EH (cell line): ENCODE results near the gene GTF3C5.
A peak's percentile ranks its signal among the peaks of the same experiment; 100 is the strongest.
"Not testable (repeated sequence)": the region's sequence is repeated elsewhere in the genome, so short reads cannot be mapped to it uniquely, and the experiment has no call there.

ENCODE experiments used
- DNase-seq: peaks from one replicate; pipeline ENCODE4 v3.0.0-alpha.2; 2015; ENCODE audit warnings: low read depth

Gene GTF3C5

DNA sequence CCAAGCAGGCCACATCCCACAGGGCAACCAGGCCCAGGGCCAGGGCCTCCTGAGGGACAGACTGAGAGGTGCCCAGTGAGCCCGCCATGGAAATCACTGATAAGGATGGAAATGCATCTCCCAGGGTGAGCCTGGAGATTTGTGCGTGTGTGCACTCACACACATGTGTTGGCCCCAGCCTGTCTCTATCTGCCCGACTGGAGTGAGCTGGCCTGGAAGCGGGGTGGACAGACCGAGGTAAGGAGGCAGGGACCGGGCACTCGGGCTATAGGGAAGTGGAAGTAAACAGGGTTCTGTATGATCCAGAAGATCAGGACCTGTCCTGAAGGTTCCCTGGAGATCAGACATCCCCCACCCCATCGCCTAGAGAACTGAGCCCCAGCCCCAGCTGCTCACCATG is 34.9 kb upstream of the GTF3C5 start:
- DNase-seq: no peak

DNA sequence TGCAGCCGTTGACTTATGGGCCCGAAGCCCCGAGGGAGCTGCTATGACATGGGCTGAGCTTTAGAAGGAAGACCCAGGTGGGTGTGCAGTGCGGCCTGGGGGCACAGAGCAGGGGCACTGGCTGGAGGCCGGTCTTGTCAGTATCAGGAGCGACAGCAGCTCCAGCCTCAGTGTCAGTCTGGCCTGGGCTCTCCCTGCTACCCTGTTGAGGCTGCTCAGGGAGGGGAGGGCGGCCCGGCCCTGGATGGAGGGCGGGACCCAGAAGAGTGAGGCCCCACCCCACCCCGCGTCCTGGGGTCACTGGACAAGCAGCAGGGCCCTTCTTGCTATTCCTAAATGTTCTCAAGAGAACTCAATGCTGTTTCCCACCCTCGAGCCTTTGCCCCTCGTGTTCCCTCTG is 34.3 kb upstream of the GTF3C5 start:
- no peak for DNase-seq

DNA sequence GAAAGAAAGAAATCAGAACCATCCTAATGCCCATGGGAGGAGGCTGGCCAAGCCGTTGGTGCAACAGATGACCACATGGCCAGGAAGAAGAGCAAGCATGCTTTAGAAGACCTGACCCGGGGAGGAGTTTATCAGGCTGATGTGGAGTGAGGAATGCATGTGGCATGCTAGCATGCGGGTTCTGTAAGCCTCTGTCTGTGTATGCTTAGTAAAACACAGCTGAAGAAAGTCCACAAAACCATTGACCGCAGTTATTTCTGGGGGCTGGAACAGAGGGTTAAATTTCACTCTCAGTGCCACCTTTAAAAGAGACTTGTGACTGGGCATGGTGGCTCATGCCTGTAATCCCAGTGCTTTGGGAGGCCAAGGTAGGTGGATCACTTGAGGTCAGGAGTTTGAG is 33.2 kb upstream of the GTF3C5 start:
- peak; percentile 45 for DNase-seq

DNA sequence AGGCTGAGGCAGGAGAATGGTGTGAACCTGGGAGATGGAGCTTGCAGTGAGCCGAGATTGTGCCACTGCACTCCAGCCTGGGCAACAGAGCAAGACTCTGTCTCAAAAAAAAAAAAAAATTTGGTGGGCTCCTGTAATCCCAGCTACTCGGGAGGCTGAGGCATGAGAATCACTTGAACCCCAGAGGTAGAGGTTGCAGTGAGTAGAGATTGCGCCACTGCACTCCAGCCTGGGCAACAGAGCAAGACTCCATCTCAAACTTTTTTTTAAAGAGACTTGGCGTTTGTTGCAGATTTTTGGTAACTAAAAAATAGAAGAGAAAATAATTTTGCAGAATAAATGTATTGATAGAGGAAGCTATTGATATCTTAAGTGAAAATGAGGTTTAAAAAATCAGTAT is 32.6 kb upstream of the GTF3C5 start:
- DNase-seq: not testable (repeated sequence)

DNA sequence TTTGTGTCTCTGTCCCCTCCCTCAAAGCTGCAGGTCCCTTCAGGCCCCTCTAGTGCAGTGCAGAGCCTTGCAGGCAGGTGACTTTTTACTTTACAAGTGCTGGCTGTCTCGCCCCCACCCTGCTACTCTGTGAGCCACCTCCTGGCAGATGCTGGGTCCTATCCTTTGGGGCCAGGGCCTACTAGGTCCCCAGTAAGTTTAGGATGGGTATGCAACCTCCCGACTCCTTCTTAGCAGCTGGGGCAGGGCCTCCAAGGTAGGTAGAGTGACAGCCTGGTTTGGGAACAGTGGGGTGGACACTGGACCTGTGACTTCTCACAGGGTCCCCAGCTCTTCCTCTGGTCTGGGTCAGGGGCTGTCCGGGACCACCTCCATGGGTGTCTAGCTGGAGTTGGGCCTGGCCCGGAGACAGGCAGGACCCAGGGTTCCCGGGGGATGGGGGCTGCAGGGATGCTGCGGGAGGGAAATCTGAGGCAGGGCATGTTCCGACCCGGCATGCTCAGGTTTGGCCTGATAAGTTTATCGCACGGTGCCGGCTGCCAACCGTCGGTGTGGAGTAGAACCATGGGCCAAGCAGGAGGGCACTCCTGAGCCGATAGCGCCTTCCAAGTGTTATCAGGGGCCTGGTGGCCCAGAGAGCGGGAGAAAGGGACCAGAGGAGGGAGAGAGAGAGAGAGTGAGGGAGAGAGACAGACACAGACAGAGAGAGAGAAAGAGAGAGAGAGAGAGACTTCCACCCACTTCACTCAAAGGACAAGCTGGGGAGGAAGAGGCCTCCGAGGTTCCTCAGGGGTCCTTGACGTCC is 31.8 kb upstream of the GTF3C5 start:
- DNase-seq: no peak

DNA sequence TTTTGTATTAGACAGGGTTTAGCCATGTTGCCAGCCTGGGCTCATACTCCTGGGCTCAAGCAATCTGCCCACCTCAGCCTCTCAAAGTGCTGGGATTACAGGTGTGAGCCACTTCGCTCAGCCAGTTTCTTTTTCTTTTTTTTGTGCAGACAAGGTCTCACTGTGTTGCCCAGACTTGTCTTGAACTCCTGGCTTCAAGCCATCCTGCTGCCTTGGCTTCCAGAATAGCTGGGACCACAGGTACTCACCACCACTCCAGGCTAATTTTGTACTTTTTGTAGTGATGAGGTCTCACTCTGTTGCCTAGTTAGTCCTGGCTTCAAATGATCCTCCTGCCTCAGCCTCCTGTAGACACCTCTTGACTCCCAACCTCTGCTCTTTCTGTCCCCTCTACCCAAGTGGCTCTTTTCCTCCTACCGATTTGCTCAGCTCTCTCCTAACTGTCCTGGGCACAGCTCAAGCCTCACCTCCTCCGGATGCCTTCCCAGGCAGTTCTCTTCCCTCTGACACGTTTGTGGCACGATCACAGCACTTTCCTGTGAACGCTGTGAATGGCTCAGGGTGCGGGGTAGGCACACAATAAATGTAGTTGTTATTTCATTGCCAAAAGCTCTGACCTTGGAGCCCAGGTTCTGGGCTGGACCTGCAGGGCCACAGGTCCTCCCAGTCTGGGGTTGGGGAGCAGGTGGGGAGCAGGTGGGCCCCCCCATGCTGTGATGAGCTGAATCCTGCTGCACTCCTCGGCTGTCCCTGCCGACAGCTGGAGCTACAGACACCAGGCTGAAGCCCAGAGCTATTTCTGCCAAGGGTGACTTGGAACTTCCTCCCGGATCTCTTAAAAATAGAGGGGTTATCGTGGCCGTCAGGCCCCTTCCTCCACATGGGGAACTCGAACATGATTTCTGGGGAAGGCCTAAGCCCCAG is 28.4 kb upstream of the GTF3C5 start:
- no peak for DNase-seq

DNA sequence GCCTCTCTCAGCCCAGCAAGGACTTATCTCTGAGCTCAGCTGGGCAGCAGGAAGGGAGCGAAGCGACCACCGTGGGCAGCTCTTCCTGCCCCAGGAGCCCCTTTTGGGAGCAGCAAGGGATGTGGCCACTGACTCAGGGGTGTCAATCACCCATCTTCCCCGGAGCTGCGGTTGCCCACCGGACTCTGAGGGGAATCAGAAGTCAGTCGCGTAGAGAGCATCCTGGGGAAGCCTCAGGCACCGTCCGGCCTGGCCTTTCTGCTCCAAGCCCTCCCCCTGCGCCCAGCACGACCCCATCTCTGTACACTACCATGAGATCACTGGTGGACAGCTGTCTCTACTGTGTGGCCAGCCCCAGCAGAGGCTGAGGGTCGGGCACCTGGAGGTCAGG is 27.7 kb upstream of the GTF3C5 start:
- no peak for DNase-seq

DNA sequence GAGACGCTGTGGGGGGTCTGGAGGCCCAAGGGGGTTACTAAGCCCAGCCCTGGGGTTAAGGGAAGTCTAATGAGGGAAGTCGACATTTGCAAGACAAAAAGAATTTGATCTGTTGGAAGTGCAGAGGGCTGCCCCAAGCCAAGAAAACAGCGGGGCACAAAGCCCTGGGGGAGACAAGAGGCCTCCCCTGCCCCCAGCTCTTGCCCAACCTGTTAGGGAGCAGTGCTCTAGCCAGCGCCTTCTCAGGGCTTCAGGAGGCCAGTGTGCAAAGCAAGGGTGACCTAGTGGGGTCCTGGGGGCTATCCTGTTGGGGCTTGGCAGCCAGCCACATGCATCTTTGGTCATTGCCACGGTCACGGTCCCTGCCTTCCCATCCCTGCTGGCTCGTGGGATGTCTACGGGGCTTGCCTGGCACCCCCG is 27.1 kb upstream of the GTF3C5 start:
- no peak for DNase-seq

DNA sequence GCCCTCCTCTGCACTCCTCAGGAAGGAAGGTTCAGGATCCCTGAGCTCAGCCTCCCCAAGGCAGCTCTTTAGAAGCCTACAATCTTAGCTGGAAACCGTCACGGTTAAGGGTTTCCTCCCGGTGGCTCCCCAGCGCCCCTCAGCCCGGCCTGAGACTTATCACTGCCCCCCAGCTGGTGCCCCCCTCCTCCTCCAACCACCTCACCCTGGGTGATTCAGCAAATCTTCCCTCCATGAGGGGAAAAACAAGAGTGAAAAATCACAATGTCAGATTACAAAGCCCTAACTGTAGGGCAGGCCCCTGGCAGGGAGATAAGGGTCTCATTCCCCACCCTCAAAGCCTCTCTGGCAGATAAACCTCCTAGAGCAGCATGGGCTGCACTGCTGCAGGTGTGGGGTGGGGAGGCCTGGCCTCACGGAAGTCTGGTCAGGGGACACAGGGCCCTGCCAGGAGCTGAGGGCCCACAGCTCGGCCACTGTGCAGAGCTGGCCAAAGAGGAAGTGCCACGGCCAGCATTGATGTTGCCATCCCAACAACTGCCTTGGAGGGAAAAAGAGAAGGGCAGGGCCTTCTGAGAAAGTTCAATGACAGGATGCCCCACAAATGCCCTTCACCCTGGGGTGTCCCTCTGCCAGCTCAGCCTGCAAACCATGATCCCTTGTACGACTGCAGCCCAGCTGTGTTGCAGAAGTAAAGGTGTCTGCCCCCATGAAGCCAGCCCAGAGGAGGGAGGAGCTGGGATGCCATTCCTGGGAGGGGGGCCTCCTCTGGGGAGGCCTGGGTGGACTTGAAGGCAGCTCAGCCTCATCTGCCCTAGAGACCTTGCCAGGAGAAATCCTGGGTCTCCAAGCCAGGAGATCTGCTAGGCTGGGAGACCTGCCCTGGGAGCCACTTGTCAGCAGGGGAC is 26.5 kb upstream of the GTF3C5 start:
- DNase-seq: no peak

DNA sequence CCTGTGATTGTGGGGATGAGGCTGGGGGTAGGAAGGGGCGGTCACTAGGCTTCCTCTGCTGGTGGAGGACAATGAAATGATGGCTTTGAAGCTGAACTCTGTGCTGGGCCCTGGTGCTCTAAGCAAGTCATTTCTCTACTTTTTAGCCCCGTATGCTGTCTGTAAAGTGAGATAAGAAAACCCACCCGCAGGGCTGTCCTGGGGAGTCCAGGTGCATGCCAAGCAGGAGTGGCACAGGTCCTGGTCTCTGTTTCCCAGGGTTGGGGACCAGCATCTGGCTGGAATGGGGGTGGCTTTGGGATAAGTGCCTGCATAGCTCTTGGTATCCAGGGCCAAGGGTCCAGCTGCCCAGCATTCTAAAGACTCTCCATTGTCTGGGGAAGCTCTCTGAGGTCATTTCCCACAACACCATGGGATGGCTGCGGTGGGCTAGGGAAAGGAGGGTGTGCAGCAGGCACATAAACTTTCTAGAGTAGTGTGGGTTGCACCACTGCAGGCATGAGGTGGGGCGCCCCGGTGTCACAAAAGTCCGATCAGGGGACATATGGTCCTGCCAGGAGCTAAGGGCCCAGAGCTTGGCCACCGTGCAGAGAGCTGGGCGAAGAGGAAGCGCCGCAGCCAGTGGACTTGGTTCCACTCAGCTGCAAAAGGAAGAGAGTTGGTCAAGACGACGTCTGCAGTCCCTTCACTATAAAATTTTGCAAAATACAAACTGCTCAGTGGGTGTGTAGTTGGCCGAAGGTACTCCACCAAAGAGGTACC is 25.6 kb upstream of the GTF3C5 start:
- DNase-seq: no peak

DNA sequence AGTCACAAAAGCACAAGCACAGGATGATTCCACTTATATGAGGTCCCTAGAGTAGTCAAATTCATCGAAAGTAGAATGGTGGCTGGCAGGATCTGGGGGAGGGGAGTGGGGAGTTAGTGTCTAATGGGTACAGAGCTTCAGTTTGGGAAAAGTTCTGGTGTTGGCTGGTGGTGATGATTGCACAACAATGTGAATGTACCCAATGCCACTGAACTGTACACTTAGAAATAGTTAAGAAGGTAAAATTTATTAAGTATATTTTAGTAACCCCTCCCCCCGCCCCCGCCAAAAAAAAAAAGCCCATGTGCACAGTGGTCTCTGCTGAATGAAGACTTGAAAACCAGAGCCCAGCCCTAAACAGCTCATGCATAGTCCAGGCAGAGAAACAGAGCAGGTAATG is 24.8 kb upstream of the GTF3C5 start:
- no peak for DNase-seq

DNA sequence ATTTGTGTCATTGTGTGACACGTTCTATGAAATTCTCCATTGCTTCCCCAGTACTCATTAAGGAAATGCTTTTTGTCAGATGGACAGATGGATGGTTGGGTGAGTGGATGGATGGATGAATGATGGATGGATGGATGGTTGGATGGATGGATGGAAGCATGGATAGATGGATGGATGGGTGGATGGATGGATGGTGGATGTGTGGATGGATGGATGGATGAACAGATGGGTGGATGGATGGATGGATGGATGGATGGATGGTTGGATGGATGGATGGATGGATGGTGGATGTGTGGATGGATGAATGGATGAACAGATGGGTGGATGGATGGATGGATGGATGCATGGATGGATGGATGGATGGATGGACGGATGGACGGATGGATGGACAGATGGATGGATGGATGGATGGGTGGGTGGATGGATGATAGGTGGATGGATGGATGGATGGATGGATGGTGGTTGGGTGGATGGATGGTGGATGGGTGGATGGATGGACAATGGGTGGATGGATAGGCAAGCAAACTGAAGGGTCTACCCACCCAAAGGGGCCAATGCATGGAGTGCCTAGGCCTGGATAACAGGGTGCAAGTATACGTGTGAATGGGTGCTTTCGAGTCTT is 24.0 kb upstream of the GTF3C5 start:
- DNase-seq: no peak

DNA sequence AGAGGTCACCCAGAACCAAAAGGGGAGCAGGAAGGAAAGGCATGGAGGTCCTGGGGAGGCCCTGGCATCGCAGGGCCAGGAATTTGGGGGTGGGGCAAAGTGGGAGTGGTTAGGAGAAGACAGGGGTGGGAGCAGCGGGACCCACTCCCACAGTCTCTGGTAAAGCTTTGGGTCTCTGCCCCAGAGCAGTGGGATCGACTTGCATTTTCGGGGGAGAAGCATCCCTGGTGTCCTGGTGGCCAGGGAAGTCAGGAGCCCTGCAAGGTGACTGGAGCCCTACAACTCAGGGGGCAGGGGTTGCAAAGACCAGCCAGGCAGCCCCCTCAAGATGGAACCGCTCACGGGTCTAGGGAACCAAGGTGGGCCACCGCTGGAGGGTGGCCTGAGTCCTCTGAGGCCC is 22.4 kb upstream of the GTF3C5 start:
- no peak for DNase-seq

DNA sequence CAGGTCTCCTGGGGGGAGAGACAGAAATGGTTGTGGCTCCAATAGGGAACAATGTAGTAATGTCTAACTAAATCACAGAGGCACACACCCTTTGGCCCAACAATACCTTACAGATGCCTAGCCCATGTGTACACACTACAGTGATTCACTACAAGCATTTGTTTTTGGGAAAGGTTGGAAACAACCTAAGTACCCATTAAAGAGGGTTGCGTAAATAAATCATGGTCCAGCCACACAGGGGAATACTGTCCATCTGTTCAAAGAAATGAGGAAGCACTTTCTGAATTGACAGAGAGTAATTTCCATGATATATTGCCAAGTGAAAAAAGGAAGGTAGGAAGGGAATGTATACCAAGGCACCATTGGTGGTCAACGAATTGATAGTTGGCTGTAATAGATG is 22.0 kb upstream of the GTF3C5 start:
- no peak for DNase-seq

DNA sequence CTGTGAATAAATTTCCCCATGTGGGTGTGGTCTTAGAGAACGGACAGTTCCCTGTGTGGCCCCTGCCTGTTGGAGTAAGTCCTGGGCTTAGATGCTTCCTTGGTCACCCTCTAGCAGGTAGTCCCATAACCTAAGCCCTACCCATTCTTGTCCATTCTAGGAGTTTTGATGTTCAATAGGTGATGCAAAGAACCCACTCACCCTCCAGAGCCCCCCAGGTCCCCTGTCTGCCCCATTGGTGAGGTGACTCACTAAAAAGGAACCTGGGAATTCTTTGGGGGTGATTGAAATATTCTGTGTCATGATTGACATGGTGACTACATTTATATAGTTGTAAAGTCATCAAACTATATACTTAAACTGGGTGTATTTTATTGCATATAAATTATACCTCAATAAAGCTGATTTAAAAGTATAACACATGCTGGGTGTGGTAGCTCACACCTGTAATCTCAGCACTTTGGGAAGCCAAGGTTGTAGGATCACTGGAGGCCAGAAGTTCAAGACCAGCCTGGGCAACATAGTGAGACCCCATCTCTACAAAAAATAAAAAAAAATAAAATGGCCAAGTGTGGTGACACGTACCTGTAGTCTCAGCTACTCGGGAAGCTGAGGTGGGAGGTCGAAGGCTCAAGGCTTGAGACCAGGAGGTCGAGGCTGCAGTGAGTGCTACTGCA is 20.8 kb upstream of the GTF3C5 start:
- DNase-seq: no peak

DNA sequence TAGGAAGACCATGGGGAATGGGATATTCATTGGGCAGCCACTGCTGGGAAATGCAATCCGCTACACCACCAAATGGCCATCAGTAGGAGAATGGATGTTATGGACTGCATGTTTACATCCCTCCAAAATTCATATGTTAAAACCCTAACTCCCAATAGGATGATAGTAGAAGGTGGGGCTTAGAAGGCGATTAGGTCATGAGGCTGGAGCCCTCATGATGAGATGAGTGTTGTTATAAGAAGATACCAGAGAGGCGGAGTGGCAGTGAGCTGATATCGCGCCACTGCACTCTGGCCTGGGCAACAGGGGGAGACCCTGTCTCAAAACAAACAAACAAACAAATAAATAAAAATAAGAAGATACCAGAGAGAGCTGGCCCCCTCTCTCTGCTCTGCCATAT is 16.1 kb upstream of the GTF3C5 start:
- no peak for DNase-seq

DNA sequence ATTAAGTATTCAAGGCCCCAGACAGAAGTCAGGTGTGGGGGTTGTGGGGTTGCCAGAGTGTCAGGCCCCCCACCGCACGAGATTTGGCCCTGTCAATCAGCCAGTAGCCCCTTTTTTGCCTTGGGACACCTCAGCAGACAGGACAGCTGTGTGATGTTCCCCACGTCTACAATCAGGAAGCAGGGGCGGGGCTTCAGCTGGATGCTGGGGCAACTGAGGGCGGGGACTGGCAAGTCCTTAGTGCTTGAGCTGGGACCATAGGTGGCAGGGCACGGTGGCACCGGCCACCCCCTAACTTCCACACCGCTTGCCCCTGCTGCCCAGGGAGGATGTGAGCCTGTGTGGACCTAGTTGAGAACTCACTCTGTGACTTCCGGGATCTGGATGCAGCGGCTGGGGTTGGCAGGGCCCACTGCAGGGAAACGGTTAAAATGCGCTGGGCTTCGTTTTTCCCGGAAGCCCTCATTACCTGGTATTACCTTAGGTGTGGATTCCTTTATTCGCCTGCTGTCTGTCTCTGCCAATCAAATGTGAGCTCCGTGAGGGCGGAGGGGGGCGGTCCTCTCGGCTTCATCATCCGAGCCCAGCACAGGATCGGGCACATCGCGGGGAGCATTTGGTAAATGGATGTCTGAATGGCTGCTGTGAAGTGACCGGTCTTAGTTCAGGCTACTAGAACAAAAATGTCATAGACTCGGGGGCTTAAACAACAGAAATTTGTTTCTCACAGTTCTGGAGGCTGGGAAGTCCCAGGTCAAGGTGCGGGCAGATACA is 7.5 kb upstream of the GTF3C5 start:
- peak; percentile 27 for DNase-seq

DNA sequence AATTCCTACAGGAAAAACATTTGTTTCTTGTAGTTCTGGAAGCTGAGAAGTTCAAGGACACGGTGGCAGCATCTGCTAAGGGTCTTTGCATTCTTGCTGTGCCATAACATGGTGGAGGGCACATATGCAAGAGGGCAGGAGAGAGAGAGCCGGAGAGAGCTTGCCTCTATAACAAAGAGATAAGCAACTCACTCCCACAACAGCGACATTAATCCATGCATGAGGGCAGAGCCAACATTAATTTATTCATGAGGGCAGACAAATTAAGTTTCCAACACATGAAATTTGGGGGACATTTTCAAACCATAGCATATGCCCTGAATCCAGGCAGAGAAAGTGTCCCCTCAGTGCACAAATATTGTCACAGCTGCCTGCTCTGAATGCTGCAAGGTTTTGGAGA is 4.4 kb upstream of the GTF3C5 start:
- no peak for DNase-seq

DNA sequence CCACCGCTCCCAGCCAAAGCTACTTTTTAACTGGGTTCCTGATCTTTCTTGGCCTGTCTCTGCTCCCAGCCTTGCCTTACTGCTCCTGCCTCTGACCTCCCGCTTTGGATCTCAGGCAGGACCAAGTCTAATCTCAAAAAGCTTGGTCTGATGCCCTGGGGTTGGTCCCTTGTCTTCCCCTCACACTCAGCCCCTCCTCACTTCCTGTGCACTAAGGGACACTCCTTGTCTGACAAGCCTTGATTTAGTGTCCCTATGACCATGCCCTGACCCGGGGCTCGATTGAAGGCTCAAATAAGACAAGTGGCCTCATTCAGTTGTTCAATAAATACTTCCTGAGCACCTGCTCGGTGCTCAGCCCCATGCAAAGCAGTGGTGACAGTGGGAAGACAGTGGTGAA is 3.7 kb upstream of the GTF3C5 start:
- no peak for DNase-seq

DNA sequence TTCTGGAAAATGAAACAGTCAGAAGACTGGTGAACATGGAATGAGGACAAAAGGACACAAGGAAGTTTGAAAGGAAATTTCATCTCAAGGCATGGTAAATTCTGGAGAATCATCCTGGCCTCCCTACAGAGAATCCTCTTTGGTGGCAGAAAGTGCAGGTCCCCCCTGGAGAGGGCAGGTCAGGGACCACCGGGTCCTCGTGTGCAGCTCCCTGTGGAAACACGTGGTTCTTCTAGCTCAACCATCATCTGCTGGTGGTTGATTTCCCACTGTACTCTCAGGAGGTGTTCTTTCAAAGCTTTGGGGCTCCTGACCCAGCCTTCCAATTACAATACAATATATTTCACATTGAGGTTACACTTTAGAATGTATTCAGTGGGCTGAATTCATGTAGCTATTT is 2.6 kb upstream of the GTF3C5 start:
- DNase-seq: no peak
